Activated T-helper 1 cell treated with anti-CD3 and anti-CD28 coated beads, Interleukin-12 subunit alpha, Interleukin-12 subunit beta, Interleukin-2, Interleukin-4 antibody, amounts not matched to agents 30 ng/mL and 10 ng/mL and 1 ng/mL, durations not matched to agents 14 hours and 24 hours and 36 hours (primary cell): ENCODE results near the gene VCAN. TPM values are rescaled to one million over a fixed set of nuclear protein-coding genes. Genes with fewer than 3 reads are reported as not detected.

Experiments used
- DNase-seq: peaks from one replicate; pipeline ENCODE4 v3.0.0; 2021; ENCODE audit warnings: low spot score
- H3K27ac Mint-ChIP-seq: one replicate; pipeline ENCODE4 v1.8.0; 2021; ENCODE audit warnings: mild to moderate bottlenecking, mixed read lengths
- H3K27me3 Mint-ChIP-seq: one replicate; pipeline ENCODE4 v1.8.0; 2022; ENCODE audit warnings: mild to moderate bottlenecking, moderate library complexity, mixed read lengths; ENCODE audit not compliant: insufficient read depth
- H3K36me3 Mint-ChIP-seq: one replicate; pipeline ENCODE4 v1.8.0; 2021; ENCODE audit warnings: low read depth, mixed read lengths
- H3K4me1 Mint-ChIP-seq: one replicate; pipeline ENCODE4 v1.8.0; 2021; ENCODE audit warnings: low read depth, mixed read lengths
- H3K4me3 Mint-ChIP-seq: one replicate; pipeline ENCODE4 v1.8.0; 2021; ENCODE audit warnings: mild to moderate bottlenecking, moderate library complexity, mixed read lengths
- H3K9me3 Mint-ChIP-seq: one replicate; pipeline ENCODE4 v1.8.0; 2021; ENCODE audit warnings: mixed read lengths
- intact Hi-C: fragments of 100-400 bp; cut with micrococcal nuclease; formaldehyde crosslinking; loops from one replicate; pipeline ENCODE4 v1.15.1; 2024
- total RNA-seq: library from RNA; stranded (reverse); gene quantifications from 2 replicates; pipeline ENCODE4 v1.2.3, GENCODE V29; 2022

VCAN gene
- total RNA-seq, 1 donor from 2014 or later, result 0.05 TPM

DNA sequence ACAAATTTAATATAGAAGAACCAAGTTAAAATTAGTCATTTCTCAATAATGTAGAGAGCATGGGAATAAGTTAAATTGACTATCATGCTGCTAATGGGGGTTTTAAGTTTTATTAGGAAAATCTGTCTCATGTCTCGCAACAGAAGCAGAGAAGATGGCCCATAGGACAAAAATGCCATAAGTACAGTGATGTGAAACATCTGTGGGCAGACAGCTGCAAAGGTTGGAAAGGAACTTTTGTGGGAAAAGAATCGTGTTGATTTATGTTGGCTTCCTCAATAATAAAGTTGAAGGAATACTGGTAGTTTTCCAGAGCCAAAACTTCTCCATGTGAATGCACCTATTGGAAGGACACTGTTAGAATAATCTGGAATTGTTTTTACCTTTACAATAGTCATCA is 44.8 kb downstream of the VCAN start:
- no peak overlapping the region for H3K4me3 Mint-ChIP-seq
- no peaks in the 10 kb centered on the region for H3K36me3 Mint-ChIP-seq
- H3K27me3 Mint-ChIP-seq, result peaks cover 8% of the 10 kb centered on the region
- H3K9me3 Mint-ChIP-seq, result no peaks in the 10 kb centered on the region
- H3K4me1 Mint-ChIP-seq, result no peaks in the 10 kb centered on the region
- no peak overlapping the region for H3K27ac Mint-ChIP-seq
- intact Hi-C loops, result no loop called here
- DNase-seq, result no peak

DNA sequence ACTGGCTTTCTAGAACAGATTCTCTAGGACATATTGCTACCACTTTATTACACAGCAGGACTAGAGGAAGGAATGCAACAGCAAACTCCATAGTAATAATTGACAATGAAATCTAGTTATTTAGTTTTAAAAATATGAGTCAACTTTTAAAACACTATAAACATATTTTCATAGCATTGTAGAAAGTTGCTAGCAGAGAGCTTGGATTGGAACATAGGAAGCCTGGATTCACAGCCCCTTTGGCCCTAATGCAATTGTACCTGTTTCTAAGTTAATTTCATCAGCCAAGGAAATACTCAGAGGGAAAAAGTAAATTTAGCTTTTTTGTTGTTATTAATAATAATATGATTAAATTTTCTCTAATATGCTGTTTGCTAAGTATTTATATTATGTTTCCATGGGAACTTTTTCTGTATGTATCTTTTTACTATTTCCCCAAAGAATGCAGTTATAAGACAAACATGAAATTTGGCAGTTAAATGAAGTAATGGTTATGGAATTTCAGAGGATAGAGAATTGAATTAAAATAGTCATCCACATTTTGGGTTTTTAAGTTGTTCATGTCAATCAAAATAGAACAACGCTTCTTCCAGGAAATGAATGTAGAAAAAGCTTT is 45.6 kb downstream of the VCAN start:
- intact Hi-C loops, result no loop called here

DNA sequence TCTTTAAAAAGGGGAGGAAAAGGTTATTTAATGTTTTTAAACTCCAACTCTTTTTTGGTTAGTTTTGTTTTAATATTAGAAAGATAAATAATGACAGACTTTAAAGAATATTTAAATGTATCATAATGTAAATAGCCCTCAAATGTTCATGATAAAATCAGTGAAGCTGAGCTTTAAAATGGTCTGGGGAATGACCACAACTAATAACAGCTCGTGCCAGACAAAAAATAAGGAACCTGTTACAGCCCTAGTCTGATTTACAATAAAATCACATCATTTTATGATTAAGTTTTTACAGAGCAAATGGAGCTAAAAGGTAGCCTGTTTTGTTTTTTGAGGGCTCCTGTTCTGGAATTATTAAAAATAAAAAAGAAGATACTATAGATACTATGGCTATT is 46.1 kb downstream of the VCAN start:
- intact Hi-C loops, result no loop called here
- no peak overlapping the region for H3K4me3 Mint-ChIP-seq
- H3K9me3 Mint-ChIP-seq, result no peaks in the 10 kb centered on the region
- H3K4me1 Mint-ChIP-seq, result no peaks in the 10 kb centered on the region
- no peaks in the 10 kb centered on the region for H3K36me3 Mint-ChIP-seq
- no peak overlapping the region for H3K27ac Mint-ChIP-seq
- no peak for DNase-seq
- H3K27me3 Mint-ChIP-seq, result peaks cover 8% of the 10 kb centered on the region

More for the DNA sequence above, 45.6 kb downstream of the VCAN start:
- Mint-ChIP-seq H3K36me3 (no peaks in the 10 kb centered on the region), H3K9me3 (no peaks in the 10 kb centered on the region), H3K27ac (no peak overlapping the region), H3K27me3 (peaks cover 8% of the 10 kb centered on the region), H3K4me1 (no peaks in the 10 kb centered on the region), H3K4me3 (no peak overlapping the region)
- DNase-seq, result no peak

- DNase-seq, result no peak
- Mint-ChIP-seq H3K27me3 (peaks cover 8% of the 10 kb centered on the region), H3K9me3 (no peaks in the 10 kb centered on the region), H3K36me3 (no peaks in the 10 kb centered on the region), H3K4me1 (no peaks in the 10 kb centered on the region), H3K27ac (no peak overlapping the region), H3K4me3 (no peak overlapping the region)
- intact Hi-C loops, result no loop called here
These were observed 46.9 kb downstream of the VCAN start for GRCh38 chr5:83518319-83519061.

GRCh38 chr5:83522446-83522845 is 50.9 kb downstream of the VCAN start:
- H3K27me3 Mint-ChIP-seq, result peaks cover 8% of the 10 kb centered on the region
- no peaks in the 10 kb centered on the region for H3K36me3 Mint-ChIP-seq
- H3K4me1 Mint-ChIP-seq, result no peaks in the 10 kb centered on the region
- no peak for DNase-seq
- H3K4me3 Mint-ChIP-seq, result no peak overlapping the region
- H3K27ac Mint-ChIP-seq, result no peak overlapping the region
- no peaks in the 10 kb centered on the region for H3K9me3 Mint-ChIP-seq
- intact Hi-C loops, result no loop called here

GRCh38 chr5:83523929-83524328 is 52.4 kb downstream of the VCAN start:
- intact Hi-C loops, result no loop called here
- Mint-ChIP-seq H3K9me3 (no peaks in the 10 kb centered on the region), H3K27me3 (peaks cover 8% of the 10 kb centered on the region), H3K36me3 (no peaks in the 10 kb centered on the region), H3K27ac (no peak overlapping the region), H3K4me3 (no peak overlapping the region), H3K4me1 (no peaks in the 10 kb centered on the region)
- no peak for DNase-seq

DNA sequence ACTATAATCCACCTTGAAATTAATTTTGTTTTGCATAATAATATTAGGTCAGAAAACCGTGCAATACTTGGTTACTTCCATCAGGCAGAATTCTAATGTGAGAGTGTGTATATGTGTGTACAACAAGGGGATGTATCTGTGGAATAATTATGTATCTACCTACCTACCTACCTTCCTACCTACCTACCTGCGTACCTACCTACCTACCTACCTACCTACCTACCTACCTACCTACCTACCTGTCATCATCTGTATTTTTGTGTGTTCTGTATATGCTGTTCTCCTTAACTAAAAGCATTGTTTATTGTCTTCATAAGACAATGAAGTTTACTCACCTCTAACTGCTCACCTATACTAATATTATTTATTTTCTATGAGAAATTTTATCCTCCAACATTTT is 52.8 kb downstream of the VCAN start:
- DNase-seq, result no peak
- Mint-ChIP-seq H3K9me3 (no peaks in the 10 kb centered on the region), H3K27me3 (peaks cover 8% of the 10 kb centered on the region), H3K36me3 (no peaks in the 10 kb centered on the region), H3K27ac (no peak overlapping the region), H3K4me3 (no peak overlapping the region), H3K4me1 (no peaks in the 10 kb centered on the region)
- intact Hi-C loops, result no loop called here

GRCh38 chr5:83524991-83525390 is 53.4 kb downstream of the VCAN start:
- Mint-ChIP-seq H3K4me3 (no peak overlapping the region), H3K4me1 (no peaks in the 10 kb centered on the region), H3K36me3 (no peaks in the 10 kb centered on the region), H3K27me3 (peaks cover 6% of the 10 kb centered on the region), H3K9me3 (no peaks in the 10 kb centered on the region), H3K27ac (no peak overlapping the region)
- DNase-seq, result no peak
- intact Hi-C loops, result no loop called here

DNA sequence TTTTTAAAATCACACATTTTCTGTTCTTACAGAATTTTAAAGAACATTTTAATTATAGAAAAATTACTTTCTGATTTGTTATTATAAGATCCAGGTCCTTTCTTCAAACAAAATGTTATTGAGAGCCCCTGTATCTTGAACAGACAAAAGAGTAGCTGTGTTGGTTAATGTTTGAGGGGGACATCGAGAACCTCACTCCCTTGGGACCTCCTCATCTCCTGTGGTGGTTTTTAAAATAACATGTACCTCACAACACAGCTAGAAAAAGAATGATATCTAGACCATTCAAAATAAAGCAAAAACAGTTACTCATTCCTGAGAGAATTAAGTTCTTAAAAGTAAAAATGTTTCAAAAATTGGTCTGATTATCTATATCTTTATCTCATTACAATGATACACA is 54.7 kb downstream of the VCAN start:
- intact Hi-C loops, result no loop called here
- H3K4me3 Mint-ChIP-seq, result no peak overlapping the region
- H3K9me3 Mint-ChIP-seq, result no peaks in the 10 kb centered on the region
- no peaks in the 10 kb centered on the region for H3K4me1 Mint-ChIP-seq
- DNase-seq, result no peak
- no peaks in the 10 kb centered on the region for H3K36me3 Mint-ChIP-seq
- H3K27me3 Mint-ChIP-seq, result peaks cover 3% of the 10 kb centered on the region
- no peak overlapping the region for H3K27ac Mint-ChIP-seq

DNA sequence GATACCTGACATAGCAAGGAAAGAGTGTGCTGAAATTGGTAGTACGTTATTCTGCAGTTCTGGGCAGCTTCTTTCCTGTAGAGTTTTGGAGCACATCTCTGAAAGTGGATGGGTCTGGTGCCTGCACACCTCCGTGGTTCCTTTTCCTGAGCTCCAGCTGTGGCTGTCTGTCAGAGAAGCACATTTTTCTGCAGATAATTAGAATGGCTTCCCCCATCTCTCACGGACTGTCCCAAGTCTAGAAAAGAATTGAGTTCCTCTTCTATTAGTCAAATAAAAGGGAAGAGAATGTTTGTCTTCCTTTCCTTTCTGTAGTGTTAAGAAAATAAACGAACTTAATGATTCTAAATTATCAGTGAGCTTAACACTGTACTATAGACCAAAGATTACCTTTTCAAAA is 55.7 kb downstream of the VCAN start:
- no peaks in the 10 kb centered on the region for H3K4me1 Mint-ChIP-seq
- intact Hi-C loops, result no loop called here
- DNase-seq, result no peak
- peaks cover 7% of the 10 kb centered on the region for H3K27me3 Mint-ChIP-seq
- H3K4me3 Mint-ChIP-seq, result no peak overlapping the region
- no peaks in the 10 kb centered on the region for H3K9me3 Mint-ChIP-seq
- H3K27ac Mint-ChIP-seq, result no peak overlapping the region
- H3K36me3 Mint-ChIP-seq, result no peaks in the 10 kb centered on the region

DNA sequence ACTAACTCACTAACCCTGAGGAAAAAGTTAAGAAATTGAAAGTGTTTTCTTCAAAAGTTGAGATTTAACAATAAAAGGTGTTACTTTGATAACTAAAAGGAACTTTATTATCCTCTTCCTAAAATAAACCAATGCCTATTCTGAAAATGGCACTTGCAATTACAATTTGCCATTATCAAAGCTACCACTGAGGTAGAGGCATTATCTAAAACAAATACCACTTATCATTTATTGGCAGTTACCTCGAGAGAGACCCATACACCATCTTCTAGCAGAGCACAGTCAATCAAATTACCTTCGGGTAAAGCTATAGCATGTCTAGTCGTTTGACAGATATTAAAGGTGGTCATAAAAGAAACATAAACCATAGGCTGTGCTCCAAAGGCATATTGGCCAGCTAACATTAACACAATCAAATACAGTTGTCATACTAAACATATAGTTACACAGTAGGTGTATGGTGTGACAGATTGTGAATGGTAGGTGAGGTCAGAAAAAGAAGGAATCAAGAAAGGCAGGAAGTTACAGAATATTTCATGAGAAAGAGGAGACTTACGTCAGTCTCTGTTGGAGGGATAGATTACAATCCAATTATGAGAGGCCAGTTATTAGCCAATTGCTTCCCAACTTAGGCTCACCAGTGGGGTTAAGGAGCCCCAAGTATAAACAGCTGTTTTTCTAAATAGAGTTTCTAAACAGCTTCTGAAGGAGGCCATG is 56.3 kb downstream of the VCAN start:
- Mint-ChIP-seq H3K4me1 (no peaks in the 10 kb centered on the region), H3K4me3 (no peak overlapping the region), H3K27me3 (peaks cover 9% of the 10 kb centered on the region), H3K36me3 (no peaks in the 10 kb centered on the region), H3K9me3 (no peaks in the 10 kb centered on the region), H3K27ac (no peak overlapping the region)
- intact Hi-C loops, result no loop called here
- no peak for DNase-seq

- no peak for DNase-seq
- Mint-ChIP-seq H3K4me1 (no peaks in the 10 kb centered on the region), H3K36me3 (no peaks in the 10 kb centered on the region), H3K27me3 (peaks cover 11% of the 10 kb centered on the region), H3K27ac (no peak overlapping the region), H3K4me3 (no peak overlapping the region), H3K9me3 (no peaks in the 10 kb centered on the region)
- intact Hi-C loops, result no loop called here
These were observed 56.9 kb downstream of the VCAN start for GRCh38 chr5:83528439-83528769.

- H3K27ac Mint-ChIP-seq, result no peak overlapping the region
- no peaks in the 10 kb centered on the region for H3K4me1 Mint-ChIP-seq
- no peaks in the 10 kb centered on the region for H3K36me3 Mint-ChIP-seq
- H3K4me3 Mint-ChIP-seq, result no peak overlapping the region
- intact Hi-C loops, result no loop called here
- no peaks in the 10 kb centered on the region for H3K9me3 Mint-ChIP-seq
- H3K27me3 Mint-ChIP-seq, result peaks cover 10% of the 10 kb centered on the region
- DNase-seq, result no peak
These were observed 58.6 kb downstream of the VCAN start for GRCh38 chr5:83530193-83530592.
